Dendritic cell treated with granulocyte-macrophage colony-stimulating factor and Interleukin-4, amounts not matched to agents 40 ng/mL and 50 ng/mL, for 4 days (primary cell): ENCODE results near the gene FBRSL1.
"Not testable (repeated sequence)": the region's sequence is repeated elsewhere in the genome, so short reads cannot be mapped to it uniquely, and the experiment has no call there.

Experiments
- H3K27ac Mint-ChIP-seq: one replicate; pipeline ENCODE4 v1.8.0; 2022; ENCODE audit warnings: mild to moderate bottlenecking, mixed read lengths
- H3K27me3 Mint-ChIP-seq: one replicate; pipeline ENCODE4 v1.8.0; 2022; ENCODE audit warnings: mild to moderate bottlenecking, mixed read lengths
- H3K36me3 Mint-ChIP-seq: one replicate; pipeline ENCODE4 v1.8.0; 2022; ENCODE audit warnings: low read depth, mixed read lengths
- H3K4me1 Mint-ChIP-seq: one replicate; pipeline ENCODE4 v1.8.0; 2022; ENCODE audit warnings: low read depth, mixed read lengths
- H3K4me3 Mint-ChIP-seq: one replicate; pipeline ENCODE4 v1.8.0; 2022; ENCODE audit warnings: mild to moderate bottlenecking, moderate library complexity, mixed read lengths
- H3K9me3 Mint-ChIP-seq: one replicate; pipeline ENCODE4 v1.8.0; 2022; ENCODE audit warnings: mixed read lengths
- intact Hi-C: fragments of 100-400 bp; cut with micrococcal nuclease; formaldehyde crosslinking; loops from one replicate; pipeline ENCODE4 v1.15.0; 2022

Gene FBRSL1

GRCh38 chr12:132525833-132526455 is 36.0 kb downstream of the FBRSL1 start:
- peaks cover 23% of the 10 kb centered on the region for H3K4me1 Mint-ChIP-seq
- intact Hi-C loops: loop anchor here (2.0 kb wide), 1 partner anchor 65 kb away; no protein-coding TSS in a partner anchor
- no peak overlapping the region for H3K4me3 Mint-ChIP-seq
- H3K27ac Mint-ChIP-seq: no peak overlapping the region
- no peaks in the 10 kb centered on the region for H3K9me3 Mint-ChIP-seq
- H3K36me3 Mint-ChIP-seq: peaks cover 64% of the 10 kb centered on the region
- H3K27me3 Mint-ChIP-seq: no peaks in the 10 kb centered on the region

GRCh38 chr12:132527186-132527882 is 37.4 kb downstream of the FBRSL1 start:
- H3K27ac Mint-ChIP-seq: no peak overlapping the region
- intact Hi-C loops: no loop called here
- no peak overlapping the region for H3K4me3 Mint-ChIP-seq
- peaks cover 76% of the 10 kb centered on the region for H3K36me3 Mint-ChIP-seq
- H3K9me3 Mint-ChIP-seq: no peaks in the 10 kb centered on the region
- H3K27me3 Mint-ChIP-seq: no peaks in the 10 kb centered on the region
- peaks cover 19% of the 10 kb centered on the region for H3K4me1 Mint-ChIP-seq

GRCh38 chr12:132527883-132528264 is 37.9 kb downstream of the FBRSL1 start:
- Mint-ChIP-seq H3K36me3 (peaks cover 80% of the 10 kb centered on the region), H3K27me3 (no peaks in the 10 kb centered on the region), H3K27ac (no peak overlapping the region), H3K4me1 (peaks cover 19% of the 10 kb centered on the region), H3K9me3 (no peaks in the 10 kb centered on the region), H3K4me3 (no peak overlapping the region)
- intact Hi-C loops: no loop called here

- Mint-ChIP-seq H3K9me3 (no peaks in the 10 kb centered on the region), H3K27me3 (no peaks in the 10 kb centered on the region), H3K4me1 (peaks cover 16% of the 10 kb centered on the region), H3K27ac (no peak overlapping the region), H3K36me3 (peaks cover 85% of the 10 kb centered on the region), H3K4me3 (no peak overlapping the region)
- intact Hi-C loops: no loop called here
These were observed 38.7 kb downstream of the FBRSL1 start for GRCh38 chr12:132528564-132529106.

- Mint-ChIP-seq H3K36me3 (peaks cover 92% of the 10 kb centered on the region), H3K27me3 (no peaks in the 10 kb centered on the region), H3K27ac (no peak overlapping the region), H3K4me1 (peaks cover 13% of the 10 kb centered on the region), H3K9me3 (no peaks in the 10 kb centered on the region), H3K4me3 (no peak overlapping the region)
- intact Hi-C loops: no loop called here
These were observed 39.3 kb downstream of the FBRSL1 start for GRCh38 chr12:132529156-132529839.

GRCh38 chr12:132529906-132530305 is 40.0 kb downstream of the FBRSL1 start:
- H3K27ac Mint-ChIP-seq: no peak overlapping the region
- intact Hi-C loops: no loop called here

GRCh38 chr12:132530447-132530846 is 40.5 kb downstream of the FBRSL1 start:
- no peak overlapping the region for H3K27ac Mint-ChIP-seq
- peaks cover 7% of the 10 kb centered on the region for H3K9me3 Mint-ChIP-seq
- H3K27me3 Mint-ChIP-seq: no peaks in the 10 kb centered on the region
- H3K4me1 Mint-ChIP-seq: peaks cover 13% of the 10 kb centered on the region
- H3K4me3 Mint-ChIP-seq: no peak overlapping the region
- intact Hi-C loops: no loop called here
- H3K36me3 Mint-ChIP-seq: peaks cover 92% of the 10 kb centered on the region

More at GRCh38 chr12:132529906-132530305, 40.0 kb downstream of the FBRSL1 start:
- H3K4me1 Mint-ChIP-seq: peaks cover 13% of the 10 kb centered on the region
- H3K36me3 Mint-ChIP-seq: peaks cover 92% of the 10 kb centered on the region
- no peak overlapping the region for H3K4me3 Mint-ChIP-seq
- no peaks in the 10 kb centered on the region for H3K27me3 Mint-ChIP-seq
- H3K9me3 Mint-ChIP-seq: peaks cover 2% of the 10 kb centered on the region

- Mint-ChIP-seq H3K27ac (no peak overlapping the region), H3K4me1 (peaks cover 13% of the 10 kb centered on the region), H3K27me3 (no peaks in the 10 kb centered on the region), H3K9me3 (peaks cover 11% of the 10 kb centered on the region), H3K36me3 (peaks cover 91% of the 10 kb centered on the region), H3K4me3 (no peak overlapping the region)
- intact Hi-C loops: no loop called here
These were observed 40.9 kb downstream of the FBRSL1 start for GRCh38 chr12:132530851-132531250.

- H3K27me3 Mint-ChIP-seq, intact Hi-C loops, H3K27ac Mint-ChIP-seq, H3K4me3 Mint-ChIP-seq: not testable (repeated sequence)
- peaks cover 24% of the 10 kb centered on the region for H3K4me1 Mint-ChIP-seq
- peaks cover 16% of the 10 kb centered on the region for H3K9me3 Mint-ChIP-seq
- H3K36me3 Mint-ChIP-seq: peaks cover 91% of the 10 kb centered on the region
These were observed 43.0 kb downstream of the FBRSL1 start for GRCh38 chr12:132532711-132533583.

GRCh38 chr12:132533584-132533958 is 43.6 kb downstream of the FBRSL1 start:
- intact Hi-C loops: no loop called here
- Mint-ChIP-seq H3K4me3 (no peak overlapping the region), H3K9me3 (peaks cover 16% of the 10 kb centered on the region), H3K4me1 (peaks cover 18% of the 10 kb centered on the region), H3K27me3 (no peaks in the 10 kb centered on the region), H3K27ac (no peak overlapping the region), H3K36me3 (peaks cover 87% of the 10 kb centered on the region)

GRCh38 chr12:132534076-132534475 is 44.1 kb downstream of the FBRSL1 start:
- no peak overlapping the region for H3K4me3 Mint-ChIP-seq
- H3K27ac Mint-ChIP-seq: no peak overlapping the region
- intact Hi-C loops: no loop called here
- peaks cover 16% of the 10 kb centered on the region for H3K9me3 Mint-ChIP-seq
- H3K4me1 Mint-ChIP-seq: peaks cover 13% of the 10 kb centered on the region
- H3K36me3 Mint-ChIP-seq: peaks cover 82% of the 10 kb centered on the region
- no peaks in the 10 kb centered on the region for H3K27me3 Mint-ChIP-seq

- Mint-ChIP-seq H3K4me3 (no peak overlapping the region), H3K27me3 (no peaks in the 10 kb centered on the region), H3K4me1 (peaks cover 12% of the 10 kb centered on the region), H3K36me3 (peaks cover 72% of the 10 kb centered on the region), H3K27ac (no peak overlapping the region), H3K9me3 (peaks cover 16% of the 10 kb centered on the region)
- intact Hi-C loops: no loop called here
These were observed 45.1 kb downstream of the FBRSL1 start for GRCh38 chr12:132535019-132535418.

- H3K36me3 Mint-ChIP-seq: peaks cover 74% of the 10 kb centered on the region
- peaks cover 16% of the 10 kb centered on the region for H3K9me3 Mint-ChIP-seq
- intact Hi-C loops: no loop called here
- H3K4me3 Mint-ChIP-seq: no peak overlapping the region
- H3K4me1 Mint-ChIP-seq: peaks cover 12% of the 10 kb centered on the region
- H3K27me3 Mint-ChIP-seq: no peaks in the 10 kb centered on the region
- no peak overlapping the region for H3K27ac Mint-ChIP-seq
These were observed 46.3 kb downstream of the FBRSL1 start for GRCh38 chr12:132536102-132536876.
